Suppressor macrophage treated with lipopolysaccharide for 1 hour (primary cell): Measurements from ENCODE around the gene RAX2.
"Not testable (repeated sequence)": the region's sequence is repeated elsewhere in the genome, so short reads cannot be mapped to it uniquely, and the experiment has no call there.

Experiments used
- DNase-seq, 3 donors: peaks; one replicate each; pipeline ENCODE4 v3.0.0-alpha.2; 2020 to 2022

The RAX2 gene

DNA sequence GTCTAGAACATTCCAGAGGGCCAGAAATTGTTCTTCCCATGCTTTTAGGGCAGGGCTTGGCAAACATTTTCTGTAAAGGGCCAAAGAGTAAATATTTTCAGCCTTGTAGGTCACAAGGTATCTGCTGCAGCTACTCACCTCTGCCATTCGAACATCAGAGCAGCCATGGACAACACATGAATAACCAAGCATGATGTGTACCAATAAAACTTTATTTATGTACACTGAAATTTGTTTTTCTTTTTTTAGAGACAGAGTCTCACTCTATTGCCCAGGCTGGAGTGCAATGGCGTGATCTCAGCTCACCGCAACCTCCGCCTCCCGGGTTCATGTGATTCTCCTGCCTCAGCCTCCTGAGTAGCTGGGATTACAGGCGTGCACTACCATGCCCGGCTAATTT is 14.3 kb downstream of the RAX2 start:
- DNase-seq = not testable (repeated sequence)

DNA sequence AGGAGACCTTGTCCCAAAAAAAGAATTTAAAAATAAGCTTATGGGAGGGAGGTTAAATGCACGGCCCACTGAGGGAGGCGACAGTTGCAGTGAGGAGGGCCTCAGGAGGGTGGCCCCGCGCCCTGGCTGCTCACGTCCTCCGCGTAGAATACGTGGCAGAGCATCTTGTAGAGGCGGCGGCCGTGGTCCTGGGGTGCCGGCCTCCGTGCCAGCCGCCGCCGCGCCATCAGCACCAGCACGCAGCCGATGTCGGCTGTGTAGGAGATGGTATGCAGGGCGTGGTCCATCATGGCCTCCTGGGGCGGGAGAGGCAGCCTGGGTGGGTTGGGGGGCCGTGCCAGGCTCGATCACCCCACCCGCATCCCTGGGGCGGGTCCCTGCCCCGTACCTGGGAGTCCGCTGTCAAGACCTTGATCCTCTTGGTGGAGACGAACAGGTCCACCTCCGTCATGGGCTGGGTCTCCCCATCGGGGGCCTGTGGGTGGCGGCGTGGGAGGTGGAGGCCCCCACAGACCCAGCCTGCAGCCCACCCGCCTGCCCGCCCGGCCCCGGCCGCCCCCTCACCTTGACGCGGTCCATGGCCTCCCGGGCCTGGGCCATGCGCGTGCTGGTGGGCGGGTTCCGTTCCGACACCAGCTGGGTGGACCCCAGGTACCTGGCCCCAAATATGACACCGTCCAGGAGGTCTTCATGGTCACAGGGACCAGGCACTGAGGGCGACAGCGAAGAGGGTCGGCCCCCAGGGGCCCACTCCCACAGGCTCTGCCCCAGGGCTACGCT is 18.2 kb downstream of the RAX2 start:
- DNase-seq = no peak

DNA sequence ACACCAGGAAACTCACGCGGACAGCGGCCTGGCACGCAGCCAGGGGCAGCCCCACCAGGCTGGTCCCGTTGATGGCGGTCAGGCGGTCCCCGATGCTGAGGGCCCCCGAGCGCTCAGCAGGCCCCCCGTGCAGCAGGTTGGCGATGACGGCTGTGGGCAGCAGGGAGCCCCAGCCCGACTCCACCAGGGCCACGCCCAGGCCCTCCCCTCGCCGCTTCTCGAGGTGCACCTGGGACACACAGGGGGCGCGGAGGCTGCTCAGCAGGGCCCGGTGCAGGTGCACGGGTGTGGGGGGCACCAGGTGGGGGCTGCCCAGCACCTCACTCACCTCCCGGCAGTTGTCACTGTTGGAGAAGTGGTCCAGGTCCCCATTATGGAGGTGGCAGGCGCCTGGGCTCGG is 19.5 kb downstream of the RAX2 start:
- DNase-seq = no peak

DNA sequence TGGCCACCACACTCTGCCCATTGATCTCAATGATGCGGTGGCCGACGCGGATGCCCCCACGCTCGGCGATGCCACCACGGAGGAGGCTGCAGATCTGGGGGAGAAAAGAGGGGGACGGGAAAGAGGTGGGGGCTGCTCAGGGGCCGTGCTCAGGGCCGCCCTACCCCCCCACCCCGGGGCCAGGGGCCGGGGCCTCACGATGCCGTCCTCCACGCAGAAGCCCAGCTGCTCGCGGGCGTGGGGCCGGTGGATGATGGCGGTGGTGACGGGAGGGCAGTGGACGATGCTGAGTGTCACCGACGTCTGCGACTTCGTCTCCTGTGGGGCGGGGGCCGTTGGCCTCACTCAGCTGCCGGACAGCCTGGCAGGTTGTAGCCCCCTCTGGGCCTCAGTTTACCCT is 20.8 kb downstream of the RAX2 start:
- DNase-seq = no peak

DNA sequence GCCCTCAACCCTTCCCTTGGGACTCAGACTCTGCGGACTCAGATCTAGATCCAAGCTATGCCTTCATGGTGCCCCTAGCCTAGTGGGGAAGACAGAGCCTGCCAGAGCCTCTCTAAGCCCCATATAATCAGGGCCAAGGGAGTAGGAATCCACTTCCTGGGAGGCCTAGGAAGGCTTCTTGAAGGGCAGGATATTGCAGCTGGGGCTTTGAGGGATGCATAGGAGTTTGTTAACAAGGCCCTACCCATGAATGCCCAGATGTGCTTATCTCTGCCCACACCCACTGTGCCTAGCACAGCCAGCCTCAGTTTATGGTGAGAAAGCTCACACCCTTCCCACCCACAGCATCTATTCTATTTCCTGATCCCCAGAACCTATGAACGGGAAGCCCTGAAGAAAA is 21.8 kb downstream of the RAX2 start:
- no peak for DNase-seq

DNA sequence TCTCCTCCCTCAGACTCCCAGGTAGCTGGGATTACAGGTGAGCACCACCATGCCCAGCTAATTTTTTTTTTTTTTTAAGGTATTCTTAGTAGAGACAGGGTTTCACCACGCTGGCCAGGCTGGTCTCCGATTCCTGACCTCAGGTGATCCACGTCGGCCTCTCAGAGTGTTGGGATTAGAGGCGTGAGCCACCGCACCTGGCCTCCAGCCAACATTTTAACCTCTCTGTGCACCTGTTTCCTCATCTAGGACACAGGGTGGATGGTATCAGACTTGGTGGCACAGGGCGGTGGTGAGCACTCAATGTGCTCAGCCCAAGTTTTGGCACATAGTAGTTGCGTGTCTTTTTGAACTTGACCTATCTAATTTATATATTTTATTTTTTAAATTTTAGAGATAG is 23.1 kb downstream of the RAX2 start:
- no peak for DNase-seq

DNA sequence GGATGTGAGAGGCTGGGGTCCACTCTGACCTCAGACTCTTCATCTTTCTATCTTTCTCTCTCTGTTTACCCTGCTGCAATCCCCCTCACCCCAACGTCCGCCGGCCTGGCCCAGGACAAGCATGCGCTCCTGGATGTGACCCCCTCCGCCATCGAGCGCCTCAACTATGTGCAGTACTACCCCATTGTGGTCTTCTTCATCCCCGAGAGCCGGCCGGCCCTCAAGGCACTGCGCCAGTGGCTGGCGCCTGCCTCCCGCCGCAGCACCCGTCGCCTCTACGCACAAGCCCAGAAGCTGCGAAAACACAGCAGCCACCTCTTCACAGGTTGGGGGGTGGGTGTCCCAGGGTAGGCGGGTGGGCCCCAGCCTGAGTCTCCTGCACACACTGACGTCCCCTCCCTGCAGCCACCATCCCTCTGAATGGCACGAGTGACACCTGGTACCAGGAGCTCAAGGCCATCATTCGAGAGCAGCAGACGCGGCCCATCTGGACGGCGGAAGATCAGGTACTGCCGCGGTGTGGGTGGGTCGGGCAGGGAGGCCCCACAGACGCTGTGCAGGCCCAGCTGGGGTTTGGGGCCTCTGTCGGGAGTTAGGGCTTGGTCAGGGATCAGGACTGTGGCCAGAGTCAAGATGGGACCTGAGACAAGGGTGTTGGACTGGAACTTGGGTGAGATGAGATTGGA is 25.5 kb downstream of the RAX2 start:
- DNase-seq = no peak

DNA sequence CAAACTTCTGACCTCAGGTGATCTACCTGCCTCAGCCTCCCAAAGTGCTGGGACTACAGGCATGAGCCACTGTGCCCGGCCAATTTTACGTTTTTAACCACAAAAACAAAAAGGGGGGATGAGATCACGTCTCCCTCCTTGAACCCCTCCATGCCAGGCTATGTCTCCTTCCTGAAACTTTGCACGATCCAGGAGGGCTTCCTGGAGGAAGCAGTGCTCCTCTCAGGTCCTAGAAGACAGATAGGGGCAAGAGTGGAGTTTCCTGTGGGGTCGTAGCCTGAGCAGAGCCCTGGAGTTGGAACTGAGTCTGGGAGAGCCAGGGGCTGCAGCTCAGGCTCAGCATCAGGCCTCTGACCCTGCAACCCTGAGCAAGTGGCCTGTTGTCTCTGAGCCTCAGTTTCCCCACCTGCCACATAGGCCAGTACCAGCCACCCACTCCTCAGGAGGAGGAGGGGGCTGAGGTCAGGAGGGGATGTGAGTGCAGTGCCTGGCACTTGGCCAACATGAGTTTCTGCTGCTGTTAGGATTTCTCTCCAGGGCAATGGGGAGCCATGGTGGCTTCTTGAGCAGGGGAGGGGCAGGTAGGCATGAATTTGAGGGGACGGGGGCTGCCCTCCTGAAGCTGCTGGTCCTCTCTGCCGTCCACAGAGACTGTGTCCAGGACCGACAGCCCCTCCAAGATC is 26.5 kb downstream of the RAX2 start:
- no peak for DNase-seq

DNA sequence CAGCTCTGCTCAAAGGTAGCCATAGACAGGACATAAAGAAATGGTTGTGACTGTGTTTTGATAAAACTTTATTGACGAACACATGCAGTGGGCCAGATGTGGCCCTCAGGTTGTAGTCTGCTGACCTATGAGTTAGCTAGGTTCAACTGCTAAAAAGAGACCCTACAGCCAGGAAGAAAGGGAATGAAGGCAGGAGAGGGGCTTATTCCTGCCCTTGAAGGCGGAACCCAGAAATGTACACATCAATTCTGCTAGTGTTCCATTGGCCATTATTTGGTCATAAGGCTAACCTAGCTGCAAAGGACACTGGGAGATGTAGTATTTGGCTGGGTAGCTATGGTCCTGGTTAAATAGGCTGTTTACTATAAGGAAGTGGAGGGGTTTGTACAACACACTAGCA is 28.5 kb downstream of the RAX2 start:
- DNase-seq = peak in 2 of 3 donors; percentile 33 to 38

DNA sequence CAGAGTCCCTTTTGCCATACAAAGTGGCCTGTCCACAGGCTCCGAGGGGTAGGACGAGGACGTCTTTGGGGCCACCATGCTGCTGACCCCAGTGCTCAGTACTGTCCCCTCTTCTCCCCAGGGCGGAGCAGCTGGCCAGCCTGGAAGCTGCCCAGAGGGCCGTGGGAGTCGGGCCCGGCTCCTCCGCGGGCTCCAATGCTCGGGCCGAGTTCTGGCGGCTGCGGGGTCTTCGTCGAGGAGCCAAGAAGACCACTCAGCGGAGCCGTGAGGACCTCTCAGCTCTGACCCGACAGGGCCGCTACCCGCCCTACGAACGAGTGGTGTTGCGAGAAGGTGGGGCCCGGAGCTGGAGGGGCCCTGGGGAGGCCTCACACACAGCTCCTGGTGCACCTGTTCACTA is 31.6 kb downstream of the RAX2 start:
- no peak for DNase-seq

DNA sequence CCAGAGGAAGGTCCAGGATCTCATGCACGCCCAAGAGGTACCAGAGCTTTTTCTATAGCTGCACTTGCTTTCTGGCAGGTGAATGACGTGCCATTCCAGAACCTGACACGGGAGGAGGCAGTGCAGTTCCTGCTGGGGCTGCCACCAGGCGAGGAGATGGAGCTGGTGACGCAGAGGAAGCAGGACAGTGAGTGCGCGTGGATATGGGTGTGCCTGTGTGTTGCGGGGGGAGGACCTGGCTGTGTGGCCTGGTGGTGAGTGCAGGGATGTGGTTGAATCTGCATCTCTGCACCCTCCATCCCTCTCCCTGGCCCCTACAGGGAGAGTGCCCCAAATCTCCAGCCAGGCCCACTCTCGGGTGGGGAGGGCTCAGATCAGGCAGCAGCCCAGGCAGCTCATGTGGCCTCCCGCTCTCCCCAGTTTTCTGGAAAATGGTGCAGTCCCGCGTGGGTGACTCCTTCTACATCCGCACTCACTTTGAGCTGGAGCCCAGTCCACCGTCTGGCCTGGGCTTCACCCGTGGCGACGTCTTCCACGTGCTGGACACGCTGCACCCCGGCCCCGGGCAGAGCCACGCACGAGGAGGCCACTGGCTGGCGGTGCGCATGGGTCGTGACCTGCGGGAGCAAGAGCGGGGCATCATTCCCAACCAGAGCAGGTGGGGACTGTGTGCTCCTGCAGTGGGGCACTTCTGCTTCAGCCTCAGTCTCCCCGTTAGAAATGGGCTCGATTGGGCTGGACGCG is 33.4 kb downstream of the RAX2 start:
- DNase-seq = no peak

DNA sequence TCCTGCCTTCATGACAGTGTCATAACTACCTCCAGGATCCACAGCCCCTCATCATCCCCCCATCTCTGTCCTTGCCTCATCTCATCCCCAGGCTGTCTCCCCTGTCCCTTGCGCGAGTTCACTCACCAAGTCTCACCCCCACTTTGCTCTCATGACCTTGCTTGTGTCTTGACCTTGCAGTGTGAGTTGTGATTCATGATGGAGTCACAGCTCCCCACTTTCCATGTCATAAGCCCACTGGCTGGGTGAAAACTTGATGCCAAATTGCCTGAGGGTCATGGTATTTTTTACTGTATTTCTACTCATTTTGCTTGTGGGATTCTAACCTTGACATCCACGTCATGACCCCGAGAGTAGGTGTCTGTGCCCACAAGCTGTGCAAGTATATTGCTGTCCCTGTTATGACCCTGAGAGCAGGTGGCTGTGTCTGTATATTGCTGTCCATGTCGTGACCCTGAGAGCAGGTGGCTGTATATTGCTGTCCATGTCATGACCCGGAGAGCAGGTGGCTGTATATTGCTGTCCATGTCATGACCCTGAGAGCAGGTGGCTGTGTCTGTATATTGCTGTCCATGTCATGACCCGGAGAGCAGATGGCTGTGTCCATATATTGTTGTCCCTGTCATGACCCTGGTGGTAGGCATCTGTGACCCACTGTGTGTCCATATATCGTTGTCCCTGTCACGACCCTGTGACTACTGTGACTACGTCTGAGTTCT is 34.4 kb downstream of the RAX2 start:
- DNase-seq = no peak

DNA sequence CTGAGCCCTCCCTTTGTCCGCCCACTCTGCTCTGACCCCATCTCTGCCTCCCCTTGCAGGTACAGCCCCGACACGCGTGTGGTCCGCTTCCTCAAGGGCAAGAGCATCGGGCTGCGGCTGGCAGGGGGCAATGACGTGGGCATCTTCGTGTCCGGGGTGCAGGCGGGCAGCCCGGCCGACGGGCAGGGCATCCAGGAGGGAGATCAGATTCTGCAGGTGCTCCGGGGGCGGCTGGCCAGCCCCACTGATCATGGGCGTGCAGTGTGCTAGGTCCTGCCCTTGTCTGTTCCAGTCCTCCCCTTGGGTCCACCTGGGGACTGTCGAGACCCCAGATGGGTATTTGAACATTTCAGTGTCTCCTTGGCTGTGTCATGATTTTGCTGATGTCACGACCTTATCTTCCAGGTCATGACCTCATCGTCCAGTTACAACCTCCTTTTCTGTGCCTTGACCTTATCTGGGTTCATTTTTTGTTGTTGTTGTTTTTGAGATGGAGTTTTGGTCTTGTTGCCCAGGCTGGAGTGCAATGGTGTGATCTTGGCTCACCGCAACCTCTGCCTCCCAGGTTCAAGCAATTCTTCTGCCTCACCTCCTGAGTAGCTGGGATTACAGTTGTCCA is 35.8 kb downstream of the RAX2 start:
- no peak for DNase-seq

DNA sequence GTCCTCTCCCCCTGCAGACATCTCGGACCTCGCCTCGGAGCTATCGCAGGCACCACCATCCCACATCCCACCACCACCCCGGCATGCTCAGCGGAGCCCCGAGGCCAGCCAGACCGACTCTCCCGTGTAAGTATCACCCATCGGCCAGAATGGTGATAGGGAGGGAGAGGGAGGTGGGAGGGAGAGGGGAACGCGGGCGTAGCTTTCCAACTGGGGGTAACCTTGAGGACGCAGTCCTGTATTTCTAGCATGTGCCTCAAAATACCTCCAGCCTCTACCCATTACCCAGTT is 37.8 kb downstream of the RAX2 start:
- no peak for DNase-seq

DNA sequence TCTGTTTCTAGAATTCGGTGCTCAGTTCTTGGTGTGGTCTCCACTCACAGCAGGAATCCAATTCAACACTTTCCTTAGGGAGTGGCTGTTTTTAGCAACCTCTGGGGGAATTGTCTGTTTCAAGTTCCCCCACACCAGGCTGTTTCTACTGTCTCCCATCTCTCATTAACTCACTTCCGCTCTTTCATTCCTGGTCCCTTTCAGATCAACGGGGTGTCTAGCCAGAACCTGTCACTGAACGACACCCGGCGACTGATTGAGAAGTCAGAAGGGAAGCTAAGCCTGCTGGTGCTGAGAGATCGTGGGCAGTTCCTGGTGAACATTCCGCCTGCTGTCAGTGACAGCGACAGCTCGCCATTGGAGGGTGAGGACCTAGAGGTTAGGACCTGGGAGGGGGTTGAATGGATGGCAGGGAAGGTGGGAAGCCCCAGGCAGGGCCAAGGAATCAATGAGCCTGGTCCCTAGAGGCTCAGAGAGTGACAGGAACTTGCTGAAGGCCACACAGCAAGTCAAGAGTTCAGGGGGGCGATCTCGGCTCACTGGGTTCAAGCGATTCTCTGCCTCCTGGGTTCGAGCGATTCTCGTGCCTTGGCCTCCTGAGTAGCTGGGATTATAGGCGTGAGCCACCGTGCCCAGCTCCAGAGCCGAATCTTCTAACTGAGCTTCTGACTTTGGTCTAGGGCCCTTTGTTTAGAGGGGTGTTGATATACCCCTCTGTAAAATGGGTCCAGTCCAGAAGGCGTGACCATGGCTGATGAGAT is 38.3 kb downstream of the RAX2 start:
- DNase-seq = no peak

DNA sequence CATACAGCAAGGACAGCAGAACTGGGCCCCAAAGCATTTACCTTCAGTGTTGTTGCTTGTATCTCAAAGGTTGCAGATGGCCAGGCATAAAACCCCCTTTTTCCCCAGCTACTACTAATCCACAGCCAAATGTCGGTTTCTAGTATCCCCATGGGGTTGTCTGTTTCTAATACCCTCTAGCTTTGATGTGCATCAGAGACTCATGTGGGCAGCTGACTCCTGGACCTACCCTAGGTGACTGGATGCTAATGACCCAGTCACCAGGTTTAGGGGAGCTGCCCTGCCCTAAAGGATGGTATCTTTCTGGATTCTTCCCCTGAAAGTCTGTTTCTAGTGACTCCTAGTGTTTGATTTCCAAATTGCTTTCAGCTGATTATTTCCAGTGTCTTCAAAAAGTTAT is 39.9 kb downstream of the RAX2 start:
- DNase-seq = peak in 1 of 3 donors; percentile 18

DNA sequence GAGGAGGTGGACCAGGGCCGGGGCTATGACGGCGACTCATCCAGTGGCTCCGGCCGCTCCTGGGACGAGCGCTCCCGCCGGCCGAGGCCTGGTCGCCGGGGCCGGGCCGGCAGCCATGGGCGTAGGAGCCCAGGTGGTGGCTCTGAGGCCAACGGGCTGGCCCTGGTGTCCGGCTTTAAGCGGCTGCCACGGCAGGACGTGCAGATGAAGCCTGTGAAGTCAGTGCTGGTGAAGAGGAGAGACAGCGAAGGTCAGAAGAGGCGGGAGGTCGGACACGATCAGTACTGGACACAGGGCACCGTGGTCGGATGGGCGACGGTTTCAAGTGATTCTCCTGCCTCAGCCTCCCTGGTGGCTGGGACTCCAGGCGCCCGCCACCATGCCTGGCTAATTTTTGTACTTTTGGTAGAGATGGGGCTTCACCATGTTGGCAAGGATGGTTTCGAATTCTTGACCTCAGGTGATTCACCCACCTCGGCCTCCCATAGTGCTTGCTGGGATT is 41.5 kb downstream of the RAX2 start:
- no peak for DNase-seq

DNA sequence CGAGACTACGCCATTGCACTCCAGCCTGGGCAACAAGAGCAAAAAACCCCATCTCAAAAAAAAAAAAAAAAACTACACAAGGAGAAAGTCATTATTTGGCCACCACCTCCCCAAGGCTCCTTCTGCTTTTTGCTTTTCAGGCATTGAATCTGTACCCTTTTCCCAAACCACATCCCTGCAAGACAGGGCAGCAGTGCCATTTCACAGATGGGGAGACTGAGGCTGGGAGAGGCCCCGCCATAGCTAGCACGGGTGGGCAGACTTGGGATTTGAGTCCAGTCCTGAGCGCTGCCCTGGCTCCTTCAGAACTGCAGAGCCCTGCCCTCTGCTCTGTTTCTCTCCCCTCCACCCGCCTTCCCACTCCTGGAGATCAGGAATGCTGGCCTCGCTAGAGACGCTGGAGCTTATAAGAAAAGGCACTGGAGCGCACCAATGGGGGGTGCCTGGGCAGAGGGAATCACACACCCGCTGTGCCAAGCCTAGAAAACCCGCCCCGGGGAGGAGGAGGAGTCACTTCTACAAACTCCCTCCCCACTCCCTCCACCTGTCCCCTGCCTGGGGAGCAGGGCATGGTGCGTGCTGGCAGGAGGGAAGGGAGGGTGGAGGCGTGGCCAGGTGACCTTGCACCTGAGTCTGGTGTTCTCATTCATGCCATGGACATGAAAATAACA is 46.3 kb downstream of the RAX2 start:
- DNase-seq = no peak

DNA sequence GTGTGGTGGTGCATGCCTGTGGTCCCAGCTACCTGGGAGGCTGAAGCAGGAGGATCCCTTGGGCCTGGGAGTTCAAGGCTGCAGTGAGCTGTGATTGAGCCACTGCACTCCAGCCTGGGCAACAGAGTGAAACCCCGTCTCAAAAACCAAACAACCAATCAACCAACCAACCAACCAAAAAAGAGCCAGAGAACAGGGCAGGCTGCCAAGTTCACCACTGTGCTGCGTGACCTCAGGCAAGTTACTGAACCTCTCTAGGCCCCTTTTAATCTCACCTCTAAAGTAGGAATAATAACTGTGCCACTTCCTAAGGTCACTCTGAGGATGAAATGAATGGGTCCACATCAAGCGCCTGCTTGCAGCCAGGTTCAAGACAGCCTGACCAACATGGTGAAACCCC is 46.9 kb downstream of the RAX2 start:
- DNase-seq = no peak

DNA sequence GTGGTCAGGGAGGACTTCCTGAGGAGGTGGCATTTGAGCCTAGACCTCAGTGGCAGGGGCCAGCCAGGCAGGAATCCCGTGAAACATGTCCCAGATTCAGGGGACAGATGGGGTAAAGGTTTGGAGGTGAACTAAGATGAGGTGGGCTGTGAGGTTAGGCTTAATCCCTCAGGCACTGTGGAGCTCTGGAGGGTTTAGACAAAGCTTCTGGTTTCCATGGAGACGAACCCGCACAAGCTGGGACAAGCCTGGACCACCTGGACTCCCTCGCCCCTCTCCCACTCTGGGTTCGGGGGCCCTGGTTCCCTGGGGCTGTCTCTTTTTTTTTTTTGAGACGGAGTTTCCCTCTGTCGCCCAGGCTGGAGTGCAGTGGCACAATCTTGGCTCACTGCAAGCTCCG is 48.1 kb downstream of the RAX2 start:
- DNase-seq = no peak

DNA sequence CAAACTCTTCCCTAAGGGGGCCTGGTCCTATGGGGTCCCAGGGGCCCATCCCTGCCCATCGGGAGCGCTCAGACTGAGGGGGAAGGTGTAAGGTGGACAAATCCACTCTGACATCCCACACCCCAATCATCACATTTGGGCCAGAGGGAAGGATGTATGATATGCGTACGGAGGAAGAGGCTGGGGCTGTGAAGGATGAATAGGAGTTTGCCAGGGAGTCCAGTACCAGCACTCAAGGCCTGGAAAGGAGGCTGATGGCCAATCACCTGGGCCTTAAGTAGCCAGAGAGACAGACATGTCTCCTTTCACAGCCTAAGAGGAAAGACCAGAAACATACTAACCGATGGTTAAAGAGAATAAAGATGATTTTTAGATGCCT is 48.9 kb downstream of the RAX2 start:
- DNase-seq = no peak
